GM20431 (cell line): ENCODE data around the gene SREK1IP1.

ENCODE experiments used
- in situ Hi-C: fragments of 300-500 bp; cut with MseI, MboI; formaldehyde crosslinking; loops from one replicate; pipeline ENCODE4 v1.15.0; 2020; ENCODE audit warnings: low sequenced_read_pairs; ENCODE audit not compliant: unreplicated experiment

SREK1IP1 gene

GRCh38 chr5:64768358-64769312 lies at the start of gene SREK1IP1, which contains the start of gene CWC27:
Gene SREK1IP1, minus strand, starts transcription at chr5:64768691. Its CDS starts 174 bp downstream, at chr5:64768517.
Gene CWC27, plus strand, starts transcription at chr5:64768930. Its CDS starts 217 bp downstream, at chr5:64769147.
- in situ Hi-C loops = no loop called here

- in situ Hi-C loops = loop anchor here (25.0 kb wide), 1 partner anchor 669 kb away; the partner anchor contains the start of gene ADAMTS6
Observed at GRCh38 chr5:64818245-64818644, 49.8 kb upstream of the SREK1IP1 start.

- in situ Hi-C loops = loop anchor here (25.0 kb wide), 1 partner anchor 673 kb away; the partner anchor contains the start of gene ADAMTS6
Observed at GRCh38 chr5:64814073-64814472, 45.6 kb upstream of the SREK1IP1 start.

DNA sequence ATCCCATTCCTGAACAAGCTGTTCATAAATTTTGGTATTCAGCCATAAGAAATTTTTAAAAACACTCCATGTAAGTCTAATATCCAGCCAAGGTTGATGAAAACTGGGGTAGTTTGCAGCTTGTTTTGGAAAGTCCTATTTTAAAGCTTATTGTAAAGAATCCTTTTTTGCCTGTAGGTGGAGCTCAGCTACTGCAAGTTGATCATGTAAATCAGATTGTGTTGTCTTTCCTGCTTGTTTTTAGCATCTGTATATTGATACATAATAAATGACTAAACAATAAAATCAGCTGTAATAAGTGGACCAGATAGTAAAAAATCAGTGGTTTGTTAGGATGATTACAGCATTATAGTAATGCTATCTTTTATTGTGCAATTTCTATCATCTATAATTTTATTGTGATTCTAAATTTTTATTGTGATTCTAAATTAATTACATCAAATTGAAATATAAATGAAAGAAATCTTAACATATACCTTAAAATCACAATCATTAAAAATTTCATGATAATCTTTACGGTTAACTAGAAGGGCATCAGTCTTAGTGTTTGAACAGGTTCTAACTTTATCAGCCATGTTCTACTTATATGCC lies 42.7 kb upstream of the SREK1IP1 start:
- in situ Hi-C loops = loop anchor here (25.0 kb wide), 1 partner anchor 676 kb away; the partner anchor contains the start of gene ADAMTS6

DNA sequence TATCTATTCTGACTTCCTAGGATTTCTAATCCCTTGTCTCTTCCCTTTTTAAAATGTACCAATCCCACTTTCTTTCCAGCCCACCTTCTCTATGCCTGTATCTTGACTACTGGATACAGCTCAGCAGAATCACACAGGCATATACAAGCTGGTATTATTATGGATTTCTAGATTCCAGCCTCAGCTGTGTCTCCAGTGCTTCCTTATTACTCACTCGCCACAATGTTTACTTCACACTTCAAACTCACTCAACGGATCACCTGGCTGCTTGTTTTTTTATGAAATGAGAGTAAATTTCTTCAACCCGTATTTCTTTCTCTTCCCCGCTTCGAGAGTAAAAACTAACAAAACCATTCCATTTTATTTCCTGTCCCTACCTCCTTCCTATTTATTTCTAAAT lies 39.0 kb upstream of the SREK1IP1 start:
- in situ Hi-C loops = loop anchor here (25.0 kb wide), 1 partner anchor 680 kb away; the partner anchor contains the start of gene ADAMTS6

DNA sequence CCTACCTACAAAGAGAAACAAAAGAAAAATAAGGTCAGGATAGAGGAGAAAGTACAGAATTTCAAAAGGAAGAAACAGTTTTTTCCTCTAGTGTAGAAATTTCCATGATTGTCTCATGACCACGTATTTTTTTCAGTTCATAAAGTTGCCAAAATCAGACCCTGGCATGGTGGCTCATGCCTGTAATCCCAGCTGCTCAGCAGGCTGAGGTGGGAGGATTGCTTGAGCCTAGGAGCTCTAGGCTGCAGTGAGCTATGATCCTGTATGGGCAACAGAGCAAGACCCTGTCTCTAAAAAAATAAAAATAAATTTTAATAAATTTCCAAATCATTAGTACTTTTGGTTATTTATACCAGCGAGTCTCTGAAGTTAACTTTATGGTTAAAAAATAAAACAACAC lies 38.0 kb upstream of the SREK1IP1 start:
- in situ Hi-C loops = loop anchor here (25.0 kb wide), 1 partner anchor 681 kb away; the partner anchor contains the start of gene ADAMTS6

DNA sequence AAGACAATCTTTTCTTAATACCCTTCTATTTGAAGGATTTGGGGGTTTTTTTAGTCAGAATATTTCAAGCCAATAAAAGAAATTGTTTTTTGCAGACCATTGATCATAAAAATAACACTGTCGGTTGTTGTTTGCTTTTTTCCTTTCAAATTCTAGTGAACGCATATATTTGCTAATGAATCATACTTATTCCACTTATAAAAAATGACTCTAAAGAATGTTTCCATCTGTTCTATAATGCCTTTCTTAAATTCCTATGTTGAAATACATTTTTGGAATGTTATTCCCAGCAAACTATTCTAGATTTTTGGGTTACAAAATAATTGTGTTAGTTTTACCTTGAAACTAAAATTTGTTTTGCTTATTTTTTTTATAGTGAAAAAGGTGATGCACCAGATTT lies 32.4 kb upstream of the SREK1IP1 start:
- in situ Hi-C loops = loop anchor here (25.0 kb wide), 1 partner anchor 686 kb away; the partner anchor contains the start of gene ADAMTS6

DNA sequence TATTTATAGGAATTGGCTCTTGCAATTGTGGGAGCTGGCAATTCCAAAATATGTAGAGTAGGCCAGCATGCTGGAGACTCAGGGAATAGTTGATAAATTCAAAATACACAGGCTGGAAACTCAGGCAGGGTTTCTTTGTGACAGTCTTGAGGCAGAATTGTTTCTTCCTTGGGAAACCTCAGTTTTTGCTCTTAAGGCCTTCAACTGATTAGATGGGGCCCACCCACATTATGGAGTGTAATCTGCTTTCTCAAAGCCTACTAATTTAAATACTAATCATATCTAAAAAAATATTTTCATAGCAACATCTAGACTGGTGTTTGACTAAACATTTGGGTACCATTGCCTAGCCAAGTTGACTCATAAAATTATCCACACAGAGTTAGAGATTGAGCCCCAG lies 27.8 kb upstream of the SREK1IP1 start:
- in situ Hi-C loops = loop anchor here (25.0 kb wide), 1 partner anchor 559 kb away; no protein-coding TSS in a partner anchor

DNA sequence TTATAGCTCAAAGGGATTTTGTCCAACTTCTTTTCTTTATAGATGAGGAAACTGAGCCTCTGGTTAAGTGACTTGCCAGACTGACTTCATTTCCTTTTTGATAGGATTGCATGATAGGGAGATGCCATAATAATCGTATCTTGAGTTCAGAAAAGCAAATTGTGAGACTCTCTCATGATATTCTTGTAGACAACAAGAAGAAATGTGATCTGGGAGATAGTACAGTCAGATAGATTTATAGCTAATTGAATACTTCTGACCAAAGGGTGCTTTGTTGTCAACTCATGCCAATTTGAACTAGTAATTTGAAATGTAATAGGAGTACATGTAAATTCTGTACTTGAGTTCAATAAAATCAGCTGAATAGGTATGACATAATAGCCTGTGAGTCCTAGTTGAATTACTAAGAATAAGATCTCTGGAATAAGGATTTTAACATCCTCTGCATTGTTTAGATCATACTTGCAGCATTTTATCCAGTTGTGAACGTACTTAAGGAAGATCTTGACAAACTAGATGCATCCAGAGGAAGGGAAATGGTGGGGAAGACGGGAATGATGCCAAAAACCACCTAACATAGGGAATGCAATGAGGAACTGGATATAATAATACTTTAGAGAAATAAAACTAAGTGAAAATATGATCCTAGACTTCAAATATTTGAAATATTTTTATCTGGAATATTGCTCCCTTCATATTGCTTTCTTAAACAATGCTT lies 25.7 kb upstream of the SREK1IP1 start:
- in situ Hi-C loops = loop anchor here (25.0 kb wide), 1 partner anchor 557 kb away; no protein-coding TSS in a partner anchor

- in situ Hi-C loops = loop anchor here (25.0 kb wide), 1 partner anchor 555 kb away; no protein-coding TSS in a partner anchor
Observed at GRCh38 chr5:64792469-64792868, 24.0 kb upstream of the SREK1IP1 start.

GRCh38 chr5:64790210-64790609 lies 21.7 kb upstream of the SREK1IP1 start:
- in situ Hi-C loops = loop anchor here (25.0 kb wide), 1 partner anchor 553 kb away; no protein-coding TSS in a partner anchor

GRCh38 chr5:64789457-64789856 lies 21.0 kb upstream of the SREK1IP1 start:
- in situ Hi-C loops = loop anchor here (10.0 to 25.0 kb wide), 2 partner anchors 155 to 552 kb away; no protein-coding TSS in a partner anchor

GRCh38 chr5:64788156-64788555 lies 19.7 kb upstream of the SREK1IP1 start:
- in situ Hi-C loops = loop anchor here (10.0 to 25.0 kb wide), 2 partner anchors 153 to 551 kb away; no protein-coding TSS in a partner anchor

- in situ Hi-C loops = loop anchor here (10.0 to 25.0 kb wide), 2 partner anchors 152 to 549 kb away; no protein-coding TSS in a partner anchor
Observed at GRCh38 chr5:64786372-64786771, 17.9 kb upstream of the SREK1IP1 start.

GRCh38 chr5:64784451-64785025 lies 16.0 kb upstream of the SREK1IP1 start:
- in situ Hi-C loops = loop anchor here (10.0 to 25.0 kb wide), 2 partner anchors 150 to 547 kb away; no protein-coding TSS in a partner anchor

DNA sequence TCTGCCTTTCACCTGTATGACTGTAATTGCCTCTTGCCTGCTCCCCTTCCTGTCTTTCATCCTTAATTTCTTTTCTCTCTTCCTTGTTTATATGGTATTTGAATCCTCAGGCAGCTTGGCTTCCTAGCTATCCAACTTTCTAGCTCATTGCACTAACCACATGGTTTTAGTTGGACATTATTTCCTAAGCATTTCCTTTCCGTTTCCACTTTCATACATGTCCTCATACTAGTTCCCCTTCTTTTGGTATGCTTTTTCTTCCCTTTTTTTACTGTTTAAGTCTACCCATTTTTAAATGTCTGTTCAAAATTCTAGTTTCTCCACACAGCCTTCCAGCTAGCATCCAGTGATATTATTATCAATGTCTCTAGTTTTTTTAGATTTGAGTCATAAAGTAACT lies 6.8 kb upstream of the SREK1IP1 start:
- in situ Hi-C loops = loop anchor here (25.0 kb wide), 1 partner anchor 538 kb away; no protein-coding TSS in a partner anchor

- in situ Hi-C loops = no loop called here
Observed at GRCh38 chr5:64773533-64773932, 5.0 kb upstream of the SREK1IP1 start.

GRCh38 chr5:64771736-64772135 lies 3.2 kb upstream of the SREK1IP1 start:
- in situ Hi-C loops = no loop called here

GRCh38 chr5:64769855-64770254 lies 1.4 kb upstream of the SREK1IP1 start:
- in situ Hi-C loops = no loop called here
